WTC11 (cell line): ENCODE results near the gene SLC6A5. TPM values are rescaled to one million over a fixed set of nuclear protein-coding genes. Genes with fewer than 3 reads are reported as not detected.

Experiments used
- ATAC-seq: fragments of 200-7000 bp; cut with Tn5 transposase; 2 replicates; pipeline ENCODE4 v1.10.0; 2021; ENCODE audit warnings: mild to moderate bottlenecking, moderate library complexity
- CTCF ChIA-PET: fragments of 300-600 bp; sonication (Branson Sonifier 250); formaldehyde crosslinking; loops from one replicate; lab custom pipeline; 2021; ENCODE audit warnings: antibody characterized with exemption; lab: Charles Lee
- POLR2A ChIA-PET: fragments of 350-600 bp; sonication (Branson Sonifier 250); formaldehyde crosslinking; loops from one replicate; lab custom pipeline; 2021; ENCODE audit warnings: antibody characterized with exemption; lab: Charles Lee
- DNase-seq: peaks from one replicate; pipeline ENCODE4 v3.0.0; 2021; ENCODE audit warnings: low spot score
- H3K27ac Mint-ChIP-seq: 2 replicates; pipeline ENCODE4 v1.8.0; 2021; ENCODE audit warnings: mixed read lengths
- H3K27me3 Mint-ChIP-seq: 2 replicates; pipeline ENCODE4 v1.8.0; 2021; ENCODE audit warnings: low read depth, mild to moderate bottlenecking, moderate library complexity, mixed read lengths
- H3K36me3 Mint-ChIP-seq: 2 replicates; pipeline ENCODE4 v1.8.0; 2021; ENCODE audit warnings: mixed read lengths
- H3K4me1 Mint-ChIP-seq: 2 replicates; pipeline ENCODE4 v1.8.0; 2022; ENCODE audit warnings: mixed read lengths
- H3K4me3 Mint-ChIP-seq: 2 replicates; pipeline ENCODE4 v1.8.0; 2021; ENCODE audit warnings: mild to moderate bottlenecking, moderate library complexity, mixed read lengths
- H3K9me3 Mint-ChIP-seq: 2 replicates; pipeline ENCODE4 v1.8.0; 2021; ENCODE audit warnings: mixed read lengths
- ATF1 ChIP-seq: sonication (generic); formaldehyde crosslinking; IDR thresholded peaks from 2 replicates; pipeline ENCODE4 v1.8.1; 2023; ENCODE audit warnings: mild to moderate bottlenecking, moderate library complexity, missing genetic modification reagents
- ATF6 ChIP-seq: sonication (generic); formaldehyde crosslinking; IDR thresholded peaks from 2 replicates; pipeline ENCODE4 v1.8.1; 2023; ENCODE audit warnings: mild to moderate bottlenecking, missing genetic modification reagents
- CREM ChIP-seq: sonication (generic); formaldehyde crosslinking; IDR thresholded peaks from 2 replicates; pipeline ENCODE4 v1.8.1; 2022; ENCODE audit warnings: mild to moderate bottlenecking, missing genetic modification reagents, moderate library complexity
- ESRRA ChIP-seq: sonication (generic); formaldehyde crosslinking; IDR thresholded peaks from 2 replicates; pipeline ENCODE4 v1.8.1; 2022; ENCODE audit warnings: mild to moderate bottlenecking, missing genetic modification reagents, borderline replicate concordance
- FOXK1 ChIP-seq: sonication (generic); formaldehyde crosslinking; IDR thresholded peaks from 2 replicates; pipeline ENCODE4 v1.8.0; 2022; ENCODE audit warnings: mild to moderate bottlenecking, moderate library complexity, missing genetic modification reagents
- FOXP1 ChIP-seq: sonication (generic); formaldehyde crosslinking; IDR thresholded peaks from 2 replicates; pipeline ENCODE4 v1.8.0; 2022; ENCODE audit warnings: missing genetic modification reagents, mild to moderate bottlenecking, moderate library complexity, borderline replicate concordance
- GABPB1 ChIP-seq: sonication (generic); formaldehyde crosslinking; IDR thresholded peaks from 2 replicates; pipeline ENCODE4 v1.8.1; 2023; ENCODE audit warnings: mild to moderate bottlenecking, missing genetic modification reagents
- NFE2L1 ChIP-seq: sonication (generic); formaldehyde crosslinking; IDR thresholded peaks from 2 replicates; pipeline ENCODE4 v1.8.1; 2023; ENCODE audit warnings: missing genetic modification reagents
- NR1H2 ChIP-seq: sonication (generic); formaldehyde crosslinking; IDR thresholded peaks from 2 replicates; pipeline ENCODE4 v1.9.0; 2021; ENCODE audit warnings: mild to moderate bottlenecking, moderate library complexity, missing genetic modification reagents
- NR3C1 ChIP-seq: sonication (generic); formaldehyde crosslinking; conservative IDR thresholded peaks from 2 replicates; pipeline ENCODE4 v1.8.1; 2023; ENCODE audit warnings: low read depth, mild to moderate bottlenecking, missing genetic modification reagents
- SOX15 ChIP-seq: fragments of 250-450 bp; sonication (Bioruptor Pico); IDR thresholded peaks from 2 replicates; pipeline ENCODE4 v1.9.0; 2021; ENCODE audit warnings: mild to moderate bottlenecking
- SP1 ChIP-seq: sonication (generic); formaldehyde crosslinking; conservative IDR thresholded peaks from 2 replicates; pipeline ENCODE4 v1.8.1; 2022; ENCODE audit warnings: missing genetic modification reagents
- STAT6 ChIP-seq: sonication (generic); formaldehyde crosslinking; conservative IDR thresholded peaks from 2 replicates; pipeline ENCODE4 v1.8.1; 2023; ENCODE audit warnings: mild to moderate bottlenecking, low read depth, missing genetic modification reagents, moderate library complexity
- USF2 ChIP-seq: sonication (generic); formaldehyde crosslinking; IDR thresholded peaks from 2 replicates; pipeline ENCODE4 v1.8.1; 2023; ENCODE audit warnings: mild to moderate bottlenecking, missing genetic modification reagents, moderate library complexity
- ZNF416 ChIP-seq: fragments of 250-450 bp; sonication (Bioruptor Pico); IDR thresholded peaks from 2 replicates; pipeline ENCODE4 v1.9.0; 2021; ENCODE audit warnings: mild to moderate bottlenecking, inconsistent platforms
- total RNA-seq: library from RNA; stranded (reverse); gene quantifications from 3 replicates; pipeline ENCODE4 v1.2.3, GENCODE V29; 2021
- TF ChIP-seq, protein P1 (sequence below): sonication (generic); formaldehyde crosslinking; IDR thresholded peaks from 2 replicates; pipeline ENCODE4 v1.8.1; 2023; ENCODE audit warnings: mild to moderate bottlenecking, missing genetic modification reagents, borderline replicate concordance
- TF ChIP-seq, protein P2 (sequence below): sonication (generic); formaldehyde crosslinking; IDR thresholded peaks from 2 replicates; pipeline ENCODE4 v1.8.1; 2022; ENCODE audit warnings: missing genetic modification reagents, borderline replicate concordance
- TF ChIP-seq, protein P3 (sequence below): sonication (generic); formaldehyde crosslinking; conservative IDR thresholded peaks from 2 replicates; pipeline ENCODE4 v1.8.1; 2022; ENCODE audit warnings: mild to moderate bottlenecking, missing genetic modification reagents
- TF ChIP-seq, protein P4 (sequence below): sonication (generic); formaldehyde crosslinking; IDR thresholded peaks from 2 replicates; pipeline ENCODE4 v1.8.0; 2023; ENCODE audit warnings: mild to moderate bottlenecking, missing genetic modification reagents
- TF ChIP-seq, protein P5 (sequence below): sonication (generic); formaldehyde crosslinking; IDR thresholded peaks from 2 replicates; pipeline ENCODE4 v1.8.0; 2022; ENCODE audit warnings: mild to moderate bottlenecking, missing genetic modification reagents
- TF ChIP-seq, protein P6 (sequence below): fragments of 250-450 bp; sonication (Bioruptor Pico); IDR thresholded peaks from 2 replicates; pipeline ENCODE4 v1.8.0; 2021; ENCODE audit warnings: mild to moderate bottlenecking

Gene SLC6A5
- total RNA-seq, 1 experiment from 2014 or later = not detected

DNA sequence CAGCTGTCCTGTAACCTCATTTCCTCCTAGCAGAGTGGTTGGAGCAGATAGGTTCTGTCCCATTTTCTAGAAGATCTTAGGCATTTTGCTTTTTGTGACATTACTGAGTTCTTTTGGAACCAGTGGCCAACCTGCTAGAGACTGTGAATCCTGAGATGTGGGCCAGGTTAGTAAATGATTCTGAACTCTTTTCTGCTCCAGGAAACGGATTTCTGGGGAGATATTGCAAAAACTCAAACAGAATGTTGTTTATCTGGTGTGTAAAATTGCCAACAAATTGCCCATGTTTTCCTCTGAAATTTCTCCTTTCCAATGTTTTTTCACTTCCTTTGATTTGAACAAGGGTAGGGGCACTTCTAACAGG, 32.7 kb downstream of the SLC6A5 start (continued):
- TF ChIP-seq STAT6 (CRISPR knock-in tag) (no peak), GABPB1 (CRISPR knock-in tag) (no peak), ESRRA (no peak), NFE2L1 (CRISPR knock-in tag) (no peak), ATF6 (CRISPR knock-in tag) (no peak), FOXP1 (CRISPR knock-in tag) (no peak)
- TF ChIP-seq, protein P1, sequence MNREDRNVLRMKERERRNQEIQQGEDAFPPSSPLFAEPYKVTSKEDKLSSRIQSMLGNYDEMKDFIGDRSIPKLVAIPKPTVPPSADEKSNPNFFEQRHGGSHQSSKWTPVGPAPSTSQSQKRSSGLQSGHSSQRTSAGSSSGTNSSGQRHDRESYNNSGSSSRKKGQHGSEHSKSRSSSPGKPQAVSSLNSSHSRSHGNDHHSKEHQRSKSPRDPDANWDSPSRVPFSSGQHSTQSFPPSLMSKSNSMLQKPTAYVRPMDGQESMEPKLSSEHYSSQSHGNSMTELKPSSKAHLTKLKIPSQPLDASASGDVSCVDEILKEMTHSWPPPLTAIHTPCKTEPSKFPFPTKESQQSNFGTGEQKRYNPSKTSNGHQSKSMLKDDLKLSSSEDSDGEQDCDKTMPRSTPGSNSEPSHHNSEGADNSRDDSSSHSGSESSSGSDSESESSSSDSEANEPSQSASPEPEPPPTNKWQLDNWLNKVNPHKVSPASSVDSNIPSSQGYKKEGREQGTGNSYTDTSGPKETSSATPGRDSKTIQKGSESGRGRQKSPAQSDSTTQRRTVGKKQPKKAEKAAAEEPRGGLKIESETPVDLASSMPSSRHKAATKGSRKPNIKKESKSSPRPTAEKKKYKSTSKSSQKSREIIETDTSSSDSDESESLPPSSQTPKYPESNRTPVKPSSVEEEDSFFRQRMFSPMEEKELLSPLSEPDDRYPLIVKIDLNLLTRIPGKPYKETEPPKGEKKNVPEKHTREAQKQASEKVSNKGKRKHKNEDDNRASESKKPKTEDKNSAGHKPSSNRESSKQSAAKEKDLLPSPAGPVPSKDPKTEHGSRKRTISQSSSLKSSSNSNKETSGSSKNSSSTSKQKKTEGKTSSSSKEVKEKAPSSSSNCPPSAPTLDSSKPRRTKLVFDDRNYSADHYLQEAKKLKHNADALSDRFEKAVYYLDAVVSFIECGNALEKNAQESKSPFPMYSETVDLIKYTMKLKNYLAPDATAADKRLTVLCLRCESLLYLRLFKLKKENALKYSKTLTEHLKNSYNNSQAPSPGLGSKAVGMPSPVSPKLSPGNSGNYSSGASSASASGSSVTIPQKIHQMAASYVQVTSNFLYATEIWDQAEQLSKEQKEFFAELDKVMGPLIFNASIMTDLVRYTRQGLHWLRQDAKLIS (CRISPR knock-in tag) = no peak
- TF ChIP-seq, protein P2, sequence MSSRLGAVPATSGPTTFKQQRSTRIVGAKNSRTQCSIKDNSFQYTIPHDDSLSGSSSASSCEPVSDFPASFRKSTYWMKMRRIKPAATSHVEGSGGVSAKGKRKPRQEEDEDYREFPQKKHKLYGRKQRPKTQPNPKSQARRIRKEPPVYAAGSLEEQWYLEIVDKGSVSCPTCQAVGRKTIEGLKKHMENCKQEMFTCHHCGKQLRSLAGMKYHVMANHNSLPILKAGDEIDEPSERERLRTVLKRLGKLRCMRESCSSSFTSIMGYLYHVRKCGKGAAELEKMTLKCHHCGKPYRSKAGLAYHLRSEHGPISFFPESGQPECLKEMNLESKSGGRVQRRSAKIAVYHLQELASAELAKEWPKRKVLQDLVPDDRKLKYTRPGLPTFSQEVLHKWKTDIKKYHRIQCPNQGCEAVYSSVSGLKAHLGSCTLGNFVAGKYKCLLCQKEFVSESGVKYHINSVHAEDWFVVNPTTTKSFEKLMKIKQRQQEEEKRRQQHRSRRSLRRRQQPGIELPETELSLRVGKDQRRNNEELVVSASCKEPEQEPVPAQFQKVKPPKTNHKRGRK (CRISPR knock-in tag) = no peak
- TF ChIP-seq, protein P3, sequence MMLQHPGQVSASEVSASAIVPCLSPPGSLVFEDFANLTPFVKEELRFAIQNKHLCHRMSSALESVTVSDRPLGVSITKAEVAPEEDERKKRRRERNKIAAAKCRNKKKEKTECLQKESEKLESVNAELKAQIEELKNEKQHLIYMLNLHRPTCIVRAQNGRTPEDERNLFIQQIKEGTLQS = no peak
- TF ChIP-seq, protein P4, sequence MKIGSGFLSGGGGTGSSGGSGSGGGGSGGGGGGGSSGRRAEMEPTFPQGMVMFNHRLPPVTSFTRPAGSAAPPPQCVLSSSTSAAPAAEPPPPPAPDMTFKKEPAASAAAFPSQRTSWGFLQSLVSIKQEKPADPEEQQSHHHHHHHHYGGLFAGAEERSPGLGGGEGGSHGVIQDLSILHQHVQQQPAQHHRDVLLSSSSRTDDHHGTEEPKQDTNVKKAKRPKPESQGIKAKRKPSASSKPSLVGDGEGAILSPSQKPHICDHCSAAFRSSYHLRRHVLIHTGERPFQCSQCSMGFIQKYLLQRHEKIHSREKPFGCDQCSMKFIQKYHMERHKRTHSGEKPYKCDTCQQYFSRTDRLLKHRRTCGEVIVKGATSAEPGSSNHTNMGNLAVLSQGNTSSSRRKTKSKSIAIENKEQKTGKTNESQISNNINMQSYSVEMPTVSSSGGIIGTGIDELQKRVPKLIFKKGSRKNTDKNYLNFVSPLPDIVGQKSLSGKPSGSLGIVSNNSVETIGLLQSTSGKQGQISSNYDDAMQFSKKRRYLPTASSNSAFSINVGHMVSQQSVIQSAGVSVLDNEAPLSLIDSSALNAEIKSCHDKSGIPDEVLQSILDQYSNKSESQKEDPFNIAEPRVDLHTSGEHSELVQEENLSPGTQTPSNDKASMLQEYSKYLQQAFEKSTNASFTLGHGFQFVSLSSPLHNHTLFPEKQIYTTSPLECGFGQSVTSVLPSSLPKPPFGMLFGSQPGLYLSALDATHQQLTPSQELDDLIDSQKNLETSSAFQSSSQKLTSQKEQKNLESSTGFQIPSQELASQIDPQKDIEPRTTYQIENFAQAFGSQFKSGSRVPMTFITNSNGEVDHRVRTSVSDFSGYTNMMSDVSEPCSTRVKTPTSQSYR (CRISPR knock-in tag) = no peak

- peaks cover 3% of the 10 kb centered on the region; the same call in 1 of the 2 replicates for H3K36me3 Mint-ChIP-seq
- peaks cover 3% of the 10 kb centered on the region; the same call in 1 of the 2 replicates for H3K9me3 Mint-ChIP-seq
- H3K27ac Mint-ChIP-seq = no peak overlapping the region
- POLR2A ChIA-PET = no interaction called here
- DNase-seq (peak; percentile 26), ATAC-seq (peak; percentile 63)
- H3K27me3 Mint-ChIP-seq = peaks cover 3% of the 10 kb centered on the region
- TF ChIP-seq NR1H2 (CRISPR knock-in tag) (no peak), SP1 (CRISPR knock-in tag) (no peak), SOX15 (no peak), ATF1 (CRISPR knock-in tag) (no peak), FOXK1 (no peak), ZNF416 (no peak), USF2 (CRISPR knock-in tag) (no peak), NR3C1 (CRISPR knock-in tag) (no peak), CREM (CRISPR knock-in tag) (no peak)
- TF ChIP-seq, protein P5, sequence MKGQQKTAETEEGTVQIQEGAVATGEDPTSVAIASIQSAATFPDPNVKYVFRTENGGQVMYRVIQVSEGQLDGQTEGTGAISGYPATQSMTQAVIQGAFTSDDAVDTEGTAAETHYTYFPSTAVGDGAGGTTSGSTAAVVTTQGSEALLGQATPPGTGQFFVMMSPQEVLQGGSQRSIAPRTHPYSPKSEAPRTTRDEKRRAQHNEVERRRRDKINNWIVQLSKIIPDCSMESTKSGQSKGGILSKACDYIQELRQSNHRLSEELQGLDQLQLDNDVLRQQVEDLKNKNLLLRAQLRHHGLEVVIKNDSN (CRISPR knock-in tag) = no peak
- TF ChIP-seq, protein P6, sequence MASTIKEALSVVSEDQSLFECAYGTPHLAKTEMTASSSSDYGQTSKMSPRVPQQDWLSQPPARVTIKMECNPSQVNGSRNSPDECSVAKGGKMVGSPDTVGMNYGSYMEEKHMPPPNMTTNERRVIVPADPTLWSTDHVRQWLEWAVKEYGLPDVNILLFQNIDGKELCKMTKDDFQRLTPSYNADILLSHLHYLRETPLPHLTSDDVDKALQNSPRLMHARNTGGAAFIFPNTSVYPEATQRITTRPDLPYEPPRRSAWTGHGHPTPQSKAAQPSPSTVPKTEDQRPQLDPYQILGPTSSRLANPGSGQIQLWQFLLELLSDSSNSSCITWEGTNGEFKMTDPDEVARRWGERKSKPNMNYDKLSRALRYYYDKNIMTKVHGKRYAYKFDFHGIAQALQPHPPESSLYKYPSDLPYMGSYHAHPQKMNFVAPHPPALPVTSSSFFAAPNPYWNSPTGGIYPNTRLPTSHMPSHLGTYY (CRISPR knock-in tag) = no peak
- CTCF ChIA-PET = interaction anchor here (1.5 kb wide), 2 partner anchors 24 to 506 kb away, joined by 3 to 4 read pairs; no protein-coding TSS in a partner anchor
- no peak overlapping the region for H3K4me3 Mint-ChIP-seq
- peaks cover 41% of the 10 kb centered on the region for H3K4me1 Mint-ChIP-seq
These were observed 34.6 kb downstream of the SLC6A5 start for GRCh38 chr11:20634044-20634443.
